Thoracic aorta (tissue), 2 donors: ENCODE results near the gene SEC63. TPM values are rescaled to one million over a fixed set of nuclear protein-coding genes. Genes with fewer than 3 reads are reported as not detected.

Source experiments
- ATAC-seq: fragments of 150-250 bp; one replicate; pipeline ENCODE4 v1.8.0; 2017; ENCODE audit warnings: low read depth; ENCODE audit not compliant: insufficient number of reproducible peaks, low FRiP score
- DNase-seq: peaks from one replicate; pipeline ENCODE4 v3.0.0-alpha.2; 2020; ENCODE audit warnings: low spot score
- H3K27ac ChIP-seq, 2 donors: fragments of 200-600 bp; sonication (generic); 1 replicate in 1 of 2; 2 replicates in 1 of 2; pipeline ENCODE4 v1.5.1; 2016; ENCODE audit warnings: mild to moderate bottlenecking in 2 of 2, moderate library complexity in 2 of 2
- H3K27me3 ChIP-seq: fragments of 200-600 bp; sonication (generic); replicated peaks from 2 replicates; pipeline ENCODE4 v1.6.0; 2016; ENCODE audit warnings: mild to moderate bottlenecking; ENCODE audit not compliant: insufficient read depth
- H3K36me3 ChIP-seq: fragments of 200-600 bp; sonication (generic); one replicate; pipeline ENCODE4 v1.5.1; 2016
- H3K4me1 ChIP-seq, 2 donors: fragments of 200-600 bp; sonication (generic); 1 replicate in 1 of 2; 2 replicates in 1 of 2; pipeline versions ENCODE4 v1.5.1 to v1.6.0; 2016; ENCODE audit warnings: low read depth in 2 of 2, mild to moderate bottlenecking in 1 of 2; ENCODE audit not compliant: control insufficient read depth in 1 of 2
- H3K4me3 ChIP-seq: fragments of 200-600 bp; sonication (generic); 2 replicates; pipeline ENCODE4 v1.5.1; 2016; ENCODE audit warnings: mild to moderate bottlenecking
- H3K9me3 ChIP-seq: fragments of 200-600 bp; sonication (generic); 2 replicates; pipeline ENCODE4 v1.5.1; 2016
- total RNA-seq, 2 donors: library from RNA; depleted of rRNA; stranded (reverse); fragments of >200 nt; gene quantifications; one replicate each; pipeline versions ENCODE4 v1.1.0 to v1.2.3, GENCODE V29; 2016
- TF ChIP-seq, protein P1 (sequence below): fragments of 200-600 bp; sonication (generic); IDR thresholded peaks from one replicate; pipeline ENCODE4 v1.5.1; 2019; ENCODE audit warnings: antibody characterized with exemption

Gene SEC63
- total RNA-seq, 2 donors from 2014 or later: 39.4 to 39.5 TPM

DNA sequence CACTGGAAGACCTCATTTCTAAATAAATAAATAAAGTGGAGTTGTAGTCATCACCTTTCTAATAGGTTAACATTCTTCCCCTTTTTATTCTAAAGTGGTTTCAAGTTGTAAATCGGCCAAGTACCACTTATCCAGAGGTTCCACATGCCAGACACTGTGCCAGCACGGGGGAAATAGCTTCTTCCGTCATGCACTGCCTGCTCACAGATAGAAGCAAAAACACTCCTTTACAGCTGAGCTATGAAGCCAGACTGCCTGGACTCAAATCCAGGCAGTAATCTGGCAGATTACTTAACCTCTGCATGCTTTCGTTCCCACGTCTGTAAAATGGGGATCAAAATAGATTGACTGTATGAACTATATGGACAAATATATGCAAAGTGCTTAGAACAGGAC, 116.7 kb downstream of the SEC63 start:
- Histone ChIP-seq H3K36me3 (no peaks in the 10 kb centered on the region), H3K9me3 (no peaks in the 10 kb centered on the region), H3K4me1 (no peaks in the 10 kb centered on the region), H3K27ac (no peak overlapping the region), H3K4me3 (no peak overlapping the region), H3K27me3 (no peaks in the 10 kb centered on the region)
- DNase-seq (no peak), ATAC-seq (no peak)
- TF ChIP-seq, protein P1, sequence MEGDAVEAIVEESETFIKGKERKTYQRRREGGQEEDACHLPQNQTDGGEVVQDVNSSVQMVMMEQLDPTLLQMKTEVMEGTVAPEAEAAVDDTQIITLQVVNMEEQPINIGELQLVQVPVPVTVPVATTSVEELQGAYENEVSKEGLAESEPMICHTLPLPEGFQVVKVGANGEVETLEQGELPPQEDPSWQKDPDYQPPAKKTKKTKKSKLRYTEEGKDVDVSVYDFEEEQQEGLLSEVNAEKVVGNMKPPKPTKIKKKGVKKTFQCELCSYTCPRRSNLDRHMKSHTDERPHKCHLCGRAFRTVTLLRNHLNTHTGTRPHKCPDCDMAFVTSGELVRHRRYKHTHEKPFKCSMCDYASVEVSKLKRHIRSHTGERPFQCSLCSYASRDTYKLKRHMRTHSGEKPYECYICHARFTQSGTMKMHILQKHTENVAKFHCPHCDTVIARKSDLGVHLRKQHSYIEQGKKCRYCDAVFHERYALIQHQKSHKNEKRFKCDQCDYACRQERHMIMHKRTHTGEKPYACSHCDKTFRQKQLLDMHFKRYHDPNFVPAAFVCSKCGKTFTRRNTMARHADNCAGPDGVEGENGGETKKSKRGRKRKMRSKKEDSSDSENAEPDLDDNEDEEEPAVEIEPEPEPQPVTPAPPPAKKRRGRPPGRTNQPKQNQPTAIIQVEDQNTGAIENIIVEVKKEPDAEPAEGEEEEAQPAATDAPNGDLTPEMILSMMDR: no peak

DNA sequence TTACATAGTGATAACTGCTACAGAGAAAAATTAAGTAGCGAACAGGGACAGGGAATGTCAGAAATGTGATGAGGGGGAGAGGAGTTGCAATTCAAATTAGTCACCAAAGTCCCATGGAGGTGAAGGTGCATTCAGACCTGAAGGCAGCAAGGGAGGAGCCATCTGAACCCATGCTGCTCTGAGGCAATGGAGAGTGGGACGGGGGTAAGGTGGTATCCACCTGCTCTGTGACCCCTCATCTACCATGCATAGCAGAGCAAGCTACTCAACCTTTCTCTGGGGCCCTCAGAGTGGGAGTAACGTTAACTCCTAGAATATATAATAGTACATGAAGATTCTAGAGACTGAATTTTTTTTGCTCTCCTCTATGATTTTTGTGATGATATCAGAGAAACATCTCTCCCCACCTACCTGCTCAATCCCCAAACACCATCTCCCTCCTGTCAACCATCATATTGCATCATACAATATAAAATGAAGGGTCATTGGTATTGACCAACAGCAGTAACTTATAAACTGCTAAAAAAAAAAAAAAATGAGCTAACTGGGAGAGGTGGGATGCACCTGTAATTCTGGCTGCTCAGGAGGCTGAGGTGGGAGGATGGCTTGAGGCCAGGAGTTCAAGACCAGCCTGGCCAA, 117.3 kb downstream of the SEC63 start:
- ATAC-seq (no peak), DNase-seq (no peak)
- Histone ChIP-seq H3K27ac (no peak overlapping the region), H3K36me3 (no peaks in the 10 kb centered on the region), H3K4me3 (no peak overlapping the region), H3K9me3 (no peaks in the 10 kb centered on the region), H3K27me3 (no peaks in the 10 kb centered on the region), H3K4me1 (no peaks in the 10 kb centered on the region)
- TF ChIP-seq, protein P1: no peak

DNA sequence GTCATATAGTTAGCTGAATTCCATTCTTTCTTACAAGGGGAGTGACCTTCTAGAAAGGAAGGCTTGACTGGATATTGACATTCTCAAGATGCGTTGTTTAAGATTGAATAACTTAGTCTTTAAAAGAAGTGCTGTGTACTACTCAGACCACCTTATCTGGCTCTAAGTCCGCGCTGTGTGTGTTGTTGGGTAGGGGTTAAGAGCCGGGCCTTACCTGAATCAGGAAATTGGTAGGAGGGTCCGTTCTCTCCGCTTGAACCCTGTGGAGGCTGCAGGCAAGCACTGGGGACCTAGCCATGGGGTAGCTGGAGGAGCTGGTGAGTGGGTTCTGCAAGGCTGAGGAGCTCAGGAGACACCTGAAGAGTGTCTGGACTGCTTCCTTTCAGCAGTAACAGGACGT, 124.9 kb downstream of the SEC63 start:
- ATAC-seq (no peak), DNase-seq (no peak)
- H3K4me3 ChIP-seq: no peak overlapping the region
- no peaks in the 10 kb centered on the region for H3K27me3 ChIP-seq
- TF ChIP-seq, protein P1: no peak
- H3K4me1 ChIP-seq: no peaks in the 10 kb centered on the region
- H3K36me3 ChIP-seq: no peaks in the 10 kb centered on the region
- no peaks in the 10 kb centered on the region for H3K9me3 ChIP-seq
- H3K27ac ChIP-seq: no peak overlapping the region

DNA sequence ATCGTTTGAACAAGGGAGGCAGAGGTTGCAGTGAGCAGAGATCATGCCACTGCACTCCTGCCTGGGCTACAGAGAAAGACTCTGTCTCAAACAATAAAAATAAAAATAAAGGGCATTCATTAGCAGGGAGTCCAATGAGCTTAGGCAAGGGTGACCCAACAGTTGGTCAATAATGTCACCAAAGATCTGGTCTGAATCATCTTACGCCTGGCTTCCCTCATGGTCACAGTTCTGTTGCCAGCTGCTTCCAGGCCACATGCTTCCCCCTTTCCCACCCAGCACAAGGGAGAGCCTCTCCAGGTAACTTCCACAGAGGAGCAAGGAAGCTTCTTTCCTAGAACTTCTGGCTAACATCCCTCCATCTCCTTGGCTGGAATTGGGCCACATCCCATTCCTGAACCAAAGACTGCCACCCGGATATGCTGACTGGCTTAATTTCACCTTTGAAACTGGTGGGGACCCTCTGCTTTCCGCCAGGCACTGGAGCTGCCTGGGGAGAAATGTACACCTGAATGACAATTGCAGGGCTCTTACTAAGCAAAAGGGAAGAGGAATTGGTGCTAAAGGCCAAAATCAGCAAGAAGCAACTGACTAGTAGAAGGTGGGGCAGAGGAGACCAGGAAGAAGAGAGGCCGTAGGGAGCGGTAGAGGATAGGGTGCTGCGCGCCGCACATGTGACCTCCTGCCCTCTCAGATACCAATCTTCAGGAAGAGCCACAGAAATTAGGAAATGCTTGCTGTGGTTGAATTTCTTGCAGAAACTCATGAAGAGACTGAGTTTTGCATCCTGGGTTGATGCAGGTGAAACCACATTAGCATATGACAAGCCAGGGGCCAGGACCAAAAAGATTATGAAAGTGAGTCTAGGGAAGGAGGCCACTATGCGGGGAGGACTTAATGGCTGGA, 125.6 kb downstream of the SEC63 start:
- no peaks in the 10 kb centered on the region for H3K36me3 ChIP-seq
- no peak overlapping the region for H3K4me3 ChIP-seq
- TF ChIP-seq, protein P1: no peak
- no peak for ATAC-seq
- no peaks in the 10 kb centered on the region for H3K9me3 ChIP-seq
- H3K4me1 ChIP-seq: no peaks in the 10 kb centered on the region
- no peak for DNase-seq
- no peaks in the 10 kb centered on the region for H3K27me3 ChIP-seq
- no peak overlapping the region for H3K27ac ChIP-seq

DNA sequence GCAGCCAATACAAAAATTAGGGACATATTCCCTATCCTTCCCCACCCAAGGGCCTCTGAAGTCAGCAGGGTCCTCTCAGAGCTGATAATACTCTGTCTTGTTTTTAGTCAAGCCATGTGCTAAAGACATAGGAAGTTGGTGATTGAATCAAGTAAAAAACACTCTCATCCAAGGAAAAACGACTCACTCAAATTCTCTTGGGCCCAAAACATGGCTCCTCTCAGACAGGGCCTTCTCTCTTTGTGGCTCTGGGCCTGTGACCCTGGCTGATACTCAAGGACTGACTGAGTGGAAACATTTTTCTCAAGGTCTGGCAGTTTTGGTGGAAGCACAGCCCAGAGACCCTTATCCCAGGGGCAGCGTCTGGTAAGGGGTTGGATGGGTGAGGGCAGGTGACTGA, 127.9 kb downstream of the SEC63 start:
- no peaks in the 10 kb centered on the region for H3K4me1 ChIP-seq
- H3K9me3 ChIP-seq: no peaks in the 10 kb centered on the region
- no peaks in the 10 kb centered on the region for H3K36me3 ChIP-seq
- no peak overlapping the region for H3K4me3 ChIP-seq
- no peak for ATAC-seq
- H3K27ac ChIP-seq: no peak overlapping the region
- H3K27me3 ChIP-seq: no peaks in the 10 kb centered on the region
- TF ChIP-seq, protein P1: no peak
- no peak for DNase-seq
